Gastroesophageal sphincter (tissue), 3 donors: ENCODE data around the gene HSD3B2.

Experiments used
- EP300 ChIP-seq: sonication (generic); formaldehyde crosslinking; IDR thresholded peaks from one replicate; pipeline ENCODE4 v1.6.1; 2017; ENCODE audit warnings: antibody characterized with exemption, mild to moderate bottlenecking
- POLR2A ChIP-seq, 2 donors: fragments of 450-650 bp; IDR thresholded peaks; one replicate each; pipeline ENCODE4 v1.6.1; 2017; ENCODE audit warnings: antibody characterized with exemption in 2 of 2, mild to moderate bottlenecking in 2 of 2, moderate library complexity in 1 of 2
- TF ChIP-seq, protein P1 (sequence below), 4 experiments: fragments of 200-600 bp in 2 of 4; fragments of 450-650 bp in 2 of 4; sonication (generic) in 1 of 4; IDR thresholded peaks; one replicate each; pipeline ENCODE4 v1.5.1; 2017 to 2019; ENCODE audit warnings: antibody characterized with exemption in 4 of 4, mild to moderate bottlenecking in 2 of 4, moderate library complexity in 2 of 4

DNA sequence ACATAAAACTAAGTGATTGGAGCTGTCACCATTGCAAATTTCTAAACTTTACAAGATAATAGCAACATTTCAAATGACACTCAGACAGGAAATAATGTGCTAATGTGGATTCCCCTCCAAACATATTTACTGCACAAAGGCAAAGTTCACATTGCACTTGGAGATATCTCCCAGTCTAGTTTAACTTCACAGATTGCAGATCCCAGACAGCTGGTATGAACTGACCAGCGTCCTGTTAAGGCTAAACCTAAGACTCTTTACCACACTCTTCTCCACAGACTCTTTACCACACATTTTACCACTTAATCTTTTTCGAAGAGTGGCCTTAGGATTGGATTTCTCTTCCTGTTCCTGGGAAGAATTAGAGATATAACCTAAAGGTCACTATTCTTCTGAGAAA is 51.5 kb downstream of the HSD3B2 start:
- TF ChIP-seq POLR2A (IDR thresholded peaks at IDR 0.05) (no peak), EP300 (no peak)
- TF ChIP-seq, protein P1, sequence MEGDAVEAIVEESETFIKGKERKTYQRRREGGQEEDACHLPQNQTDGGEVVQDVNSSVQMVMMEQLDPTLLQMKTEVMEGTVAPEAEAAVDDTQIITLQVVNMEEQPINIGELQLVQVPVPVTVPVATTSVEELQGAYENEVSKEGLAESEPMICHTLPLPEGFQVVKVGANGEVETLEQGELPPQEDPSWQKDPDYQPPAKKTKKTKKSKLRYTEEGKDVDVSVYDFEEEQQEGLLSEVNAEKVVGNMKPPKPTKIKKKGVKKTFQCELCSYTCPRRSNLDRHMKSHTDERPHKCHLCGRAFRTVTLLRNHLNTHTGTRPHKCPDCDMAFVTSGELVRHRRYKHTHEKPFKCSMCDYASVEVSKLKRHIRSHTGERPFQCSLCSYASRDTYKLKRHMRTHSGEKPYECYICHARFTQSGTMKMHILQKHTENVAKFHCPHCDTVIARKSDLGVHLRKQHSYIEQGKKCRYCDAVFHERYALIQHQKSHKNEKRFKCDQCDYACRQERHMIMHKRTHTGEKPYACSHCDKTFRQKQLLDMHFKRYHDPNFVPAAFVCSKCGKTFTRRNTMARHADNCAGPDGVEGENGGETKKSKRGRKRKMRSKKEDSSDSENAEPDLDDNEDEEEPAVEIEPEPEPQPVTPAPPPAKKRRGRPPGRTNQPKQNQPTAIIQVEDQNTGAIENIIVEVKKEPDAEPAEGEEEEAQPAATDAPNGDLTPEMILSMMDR (IDR thresholded peaks at IDR 0.05): no peak
